HK-2 (cell line): ENCODE results near the gene CX3CR1.
"Not testable (repeated sequence)": the region's sequence is repeated elsewhere in the genome, so short reads cannot be mapped to it uniquely, and the experiment has no call there.

Experiments
- DNase-seq: peaks from one replicate; pipeline ENCODE4 v3.0.0-alpha.2; 2018; ENCODE audit not compliant: unreplicated experiment

CX3CR1 gene

DNA sequence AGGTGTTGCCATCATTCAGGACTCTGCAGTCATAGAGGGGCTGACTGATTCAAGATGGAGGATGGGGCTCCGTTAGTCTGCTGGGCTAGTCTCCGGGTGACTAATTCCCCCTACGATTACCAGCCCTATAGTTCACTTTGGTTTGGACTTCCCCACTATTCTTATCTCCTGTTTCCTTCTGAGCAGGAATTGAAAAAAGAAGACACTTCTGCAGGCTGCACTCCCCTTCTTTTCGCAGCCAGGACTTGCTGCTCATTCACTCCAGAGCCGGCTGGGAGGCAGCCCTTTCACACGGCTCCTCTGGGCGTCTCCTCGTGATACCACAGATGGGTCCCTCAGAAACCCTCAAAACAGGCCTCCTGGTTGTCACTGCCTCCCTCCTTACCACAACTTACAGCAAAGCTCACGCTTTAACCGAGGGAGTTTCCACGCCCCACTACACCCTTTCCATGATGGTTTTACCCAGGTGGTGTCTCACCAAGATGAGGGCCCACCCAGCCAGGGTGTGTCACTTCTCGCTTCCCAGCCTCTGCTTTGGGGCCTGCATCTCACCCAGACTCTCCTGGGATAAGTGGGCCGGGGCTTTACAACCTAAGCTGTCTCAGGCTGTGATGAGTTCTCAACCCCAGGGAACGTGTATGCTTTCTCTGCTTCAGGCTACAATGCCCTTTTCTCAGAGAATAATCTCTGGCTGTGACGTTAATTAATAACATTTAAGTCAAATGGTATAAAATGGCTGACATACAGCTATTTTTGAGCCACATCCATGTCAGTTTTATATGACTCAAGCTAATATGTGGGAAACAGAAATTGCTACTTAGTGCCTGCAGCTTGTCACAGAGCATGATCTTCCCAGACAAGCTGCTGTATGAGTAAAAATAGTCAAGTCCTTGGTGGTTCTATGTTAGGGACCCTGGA lies 11.9 kb downstream of the CX3CR1 start:
- DNase-seq, result no peak

GRCh38 chr3:39264053-39264452 lies 15.8 kb downstream of the CX3CR1 start:
- DNase-seq, result no peak

- no peak for DNase-seq
Measured at GRCh38 chr3:39263576-39263975, 16.3 kb downstream of the CX3CR1 start.

GRCh38 chr3:39262846-39263245 lies 17.0 kb downstream of the CX3CR1 start:
- no peak for DNase-seq

DNA sequence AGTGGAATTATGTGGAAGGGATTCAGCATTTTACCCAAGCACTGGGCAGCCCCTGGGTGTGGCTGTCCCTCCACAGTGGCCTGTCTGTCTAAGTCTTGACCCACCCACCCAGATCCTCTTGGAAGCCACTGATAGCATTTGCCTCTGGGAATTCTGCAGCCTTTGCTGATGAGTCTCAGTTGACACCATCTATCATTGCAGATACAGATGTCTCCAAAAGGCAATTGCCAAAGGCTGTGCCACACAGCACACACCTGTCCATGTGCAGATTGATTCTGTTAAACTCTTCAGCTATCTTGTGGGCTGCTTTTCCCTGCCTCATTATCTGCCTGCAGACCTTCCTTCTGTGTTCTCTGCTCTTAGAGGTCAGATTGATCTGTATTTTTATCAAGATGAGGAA lies 18.1 kb downstream of the CX3CR1 start:
- no peak for DNase-seq

DNA sequence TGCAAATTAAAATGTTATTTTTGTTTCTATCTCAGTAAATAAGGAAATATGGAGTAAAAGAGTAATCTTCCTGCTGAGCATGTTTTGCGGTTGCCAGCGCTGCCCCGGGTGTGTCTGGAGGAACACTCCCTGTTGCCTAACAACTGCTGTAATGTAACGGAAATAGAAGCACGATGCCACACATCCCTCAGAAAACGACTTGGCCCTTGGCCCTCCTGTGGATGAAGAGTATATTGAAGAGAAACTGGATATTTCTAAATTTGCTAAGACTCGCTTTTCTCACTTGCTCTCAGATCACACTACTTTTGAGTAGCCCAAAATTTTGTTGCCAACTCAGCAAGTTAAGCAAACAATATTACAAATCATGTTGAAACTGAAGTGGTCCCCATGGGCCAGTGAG lies 18.9 kb downstream of the CX3CR1 start:
- peak; percentile 0 for DNase-seq

DNA sequence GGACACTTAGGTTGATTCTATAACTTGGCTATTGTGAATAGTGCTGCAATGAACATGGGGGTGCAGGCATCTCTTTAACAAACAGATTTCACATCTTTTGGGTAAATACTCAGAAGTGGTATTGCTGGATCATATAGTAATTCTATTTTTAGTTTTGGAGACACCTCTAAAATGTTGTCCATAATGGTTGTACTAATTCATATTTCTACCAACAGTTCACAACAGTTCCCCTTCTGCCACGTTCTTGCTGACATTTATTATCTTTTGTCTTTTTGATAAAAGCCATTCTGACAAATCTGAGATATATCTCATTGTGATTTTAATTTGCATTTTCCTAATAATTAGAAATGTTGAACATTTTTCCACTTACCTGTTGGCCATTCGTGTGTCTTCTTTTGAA lies 19.5 kb downstream of the CX3CR1 start:
- DNase-seq, result no peak

DNA sequence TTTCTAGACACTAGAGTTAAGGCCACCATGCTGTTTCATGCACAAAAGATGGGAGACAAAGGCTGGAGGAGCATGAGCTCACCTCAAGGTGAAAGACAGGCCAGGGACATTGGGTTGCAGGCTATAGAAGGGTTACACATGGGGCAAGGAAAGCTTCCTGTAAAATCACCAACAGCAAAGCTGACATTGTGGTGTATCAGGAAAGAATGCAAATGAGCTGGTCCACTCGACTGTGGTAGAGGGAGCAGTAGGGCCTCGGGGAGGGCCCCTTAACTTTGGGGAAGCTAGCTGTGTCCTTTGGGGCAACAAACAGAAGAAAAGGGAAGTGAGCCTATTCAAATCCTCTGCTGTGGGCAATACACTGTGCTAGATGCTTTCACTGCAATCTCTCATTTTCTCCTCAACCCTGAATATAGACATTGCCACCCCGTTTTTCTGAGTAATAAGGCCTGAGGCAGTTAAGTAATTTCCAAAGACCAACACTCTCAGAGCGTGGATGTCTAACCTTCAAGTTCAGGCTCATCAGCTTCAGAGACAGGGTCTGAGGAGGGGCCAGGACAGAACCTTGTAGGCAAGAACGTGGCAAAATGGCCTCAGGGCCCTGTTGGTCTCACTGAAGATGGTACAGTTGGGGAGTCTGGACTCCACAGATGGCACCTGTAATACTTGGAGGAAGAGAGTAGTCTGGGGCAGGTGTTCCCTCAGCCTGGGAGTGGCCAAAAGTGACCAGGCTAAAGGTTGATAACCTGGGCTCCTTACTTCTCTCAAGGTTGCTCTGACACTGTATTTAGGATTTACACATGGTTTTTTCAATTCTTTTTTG lies 24.1 kb downstream of the CX3CR1 start:
- DNase-seq, result no peak

DNA sequence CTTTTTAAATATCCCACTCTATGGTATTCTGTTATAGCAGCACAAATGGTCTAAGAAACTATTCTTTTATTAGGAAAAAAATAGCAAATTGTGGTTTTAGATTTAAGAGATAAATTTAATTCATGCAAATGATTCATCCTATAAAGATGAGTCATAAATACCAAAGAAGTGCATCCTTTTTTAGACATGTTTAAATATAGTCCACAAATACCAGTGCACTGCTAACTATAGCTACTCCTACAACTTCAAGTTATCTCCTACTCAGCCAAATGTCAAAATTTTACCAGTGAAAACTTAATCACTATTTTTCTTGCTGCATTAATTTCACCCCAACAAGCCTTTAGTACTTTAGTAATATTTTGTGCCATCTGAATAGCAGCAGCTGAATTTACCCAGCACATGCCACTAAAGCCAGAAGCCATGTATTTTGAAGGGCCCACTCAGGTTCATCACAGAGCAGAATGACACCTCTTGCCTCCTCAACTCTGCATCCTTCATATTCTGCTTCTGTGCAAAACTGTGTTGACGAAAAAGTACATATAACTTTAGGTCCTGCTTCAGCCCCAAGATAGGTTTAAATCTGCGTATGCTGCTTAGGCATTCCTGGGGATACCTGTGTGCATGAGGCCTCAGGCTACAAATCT lies 24.9 kb downstream of the CX3CR1 start:
- no peak for DNase-seq

DNA sequence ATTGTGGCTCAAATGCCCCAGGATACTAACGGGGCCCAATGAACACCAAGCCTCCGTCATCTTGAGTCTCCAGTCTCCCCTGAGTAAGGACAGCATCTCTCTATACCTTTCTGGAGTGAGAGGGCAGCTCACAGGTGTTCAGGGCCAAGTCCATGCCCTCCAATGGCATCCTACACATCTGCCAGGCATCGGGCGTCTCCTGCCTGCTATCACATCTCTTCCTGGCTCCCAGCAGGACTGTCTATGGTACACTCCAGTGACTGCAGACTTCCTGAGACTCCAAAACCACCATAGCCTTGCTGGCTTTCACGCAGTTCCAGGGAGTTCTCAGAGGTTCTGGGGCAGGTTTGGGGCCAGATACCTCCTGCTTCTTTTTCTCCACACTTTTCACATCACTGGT lies 28.3 kb downstream of the CX3CR1 start:
- DNase-seq, result no peak

DNA sequence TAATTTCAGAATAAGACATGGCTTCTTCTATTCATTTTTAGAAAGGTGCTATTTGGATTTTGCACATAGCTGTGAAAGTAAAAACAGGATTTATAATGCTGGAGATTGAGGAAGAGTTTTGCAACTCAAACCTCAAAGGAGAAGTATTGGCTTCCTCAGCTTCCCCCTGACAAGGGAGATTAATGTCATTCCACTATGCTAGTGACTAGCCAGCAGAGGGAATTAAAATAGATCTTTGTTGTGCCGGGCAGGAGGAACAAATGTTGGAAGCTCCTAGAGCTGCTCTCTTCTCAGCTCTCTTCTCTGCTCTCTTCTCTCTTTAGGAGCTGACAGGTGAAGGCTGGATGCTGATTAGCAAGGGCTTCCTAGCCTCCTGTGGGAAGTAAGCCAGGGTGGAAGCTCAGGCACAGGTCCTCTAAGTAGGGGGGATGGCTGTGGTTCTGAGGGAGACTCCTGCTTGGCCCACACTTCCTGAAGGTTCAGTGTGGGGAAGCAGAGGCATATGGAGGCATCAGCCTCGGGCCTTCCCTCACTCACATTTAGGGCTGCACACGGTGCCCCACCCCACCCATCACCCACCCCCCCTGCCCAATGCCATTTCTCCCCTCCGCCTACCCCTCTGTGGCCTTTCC lies 29.6 kb downstream of the CX3CR1 start:
- no peak for DNase-seq

DNA sequence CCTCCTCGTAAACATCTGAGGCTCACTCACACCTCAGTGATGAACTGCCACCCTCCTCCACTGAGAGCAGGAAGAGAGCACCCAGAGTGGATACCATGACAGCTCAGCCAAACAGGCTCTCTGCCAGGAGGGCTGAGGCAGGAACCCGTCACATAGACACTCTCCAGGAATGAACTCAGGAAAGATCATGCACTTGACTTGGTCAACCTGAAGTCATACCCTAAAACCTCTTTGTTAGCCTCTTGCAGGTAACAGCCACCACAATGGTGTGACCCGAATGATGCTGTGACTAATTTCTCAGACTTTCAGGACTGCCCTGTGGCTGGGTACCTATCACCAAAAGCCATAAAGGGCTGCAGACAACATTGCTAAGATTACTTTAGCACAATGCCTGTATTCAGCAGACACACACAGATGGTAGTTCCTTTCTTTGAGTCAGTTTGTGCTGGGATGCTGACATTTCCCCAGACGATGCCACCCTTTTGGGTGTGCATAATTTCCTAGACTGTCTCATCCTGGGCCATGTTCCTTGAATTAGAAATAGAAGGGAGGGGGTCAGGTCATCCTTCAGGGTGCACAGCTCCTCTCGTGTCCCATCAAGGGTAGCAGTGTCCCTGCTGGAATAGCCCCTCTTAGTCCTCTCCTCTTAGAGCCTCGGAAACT lies 30.3 kb downstream of the CX3CR1 start:
- no peak for DNase-seq

- DNase-seq, result no peak
Measured at GRCh38 chr3:39241561-39241960, 38.3 kb downstream of the CX3CR1 start.

DNA sequence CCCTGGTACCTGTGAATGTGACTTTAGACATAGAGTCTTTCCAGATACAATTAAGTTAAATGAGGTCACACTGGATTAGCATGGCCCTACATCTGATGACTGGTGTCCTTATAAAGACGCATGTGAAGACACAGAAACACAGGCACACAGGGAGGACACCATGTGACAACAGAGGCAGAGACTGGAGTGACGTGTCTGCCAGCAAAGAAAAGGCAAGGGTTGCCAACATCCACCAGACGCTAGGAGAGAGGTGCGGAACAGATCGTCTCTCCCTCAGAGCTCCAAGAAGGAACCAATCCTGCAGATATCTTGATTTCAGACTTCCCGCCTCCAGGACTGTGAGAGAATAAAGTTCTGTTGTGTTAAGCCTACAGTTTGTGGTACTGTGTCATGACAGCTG lies 42.8 kb downstream of the CX3CR1 start:
- no peak for DNase-seq

DNA sequence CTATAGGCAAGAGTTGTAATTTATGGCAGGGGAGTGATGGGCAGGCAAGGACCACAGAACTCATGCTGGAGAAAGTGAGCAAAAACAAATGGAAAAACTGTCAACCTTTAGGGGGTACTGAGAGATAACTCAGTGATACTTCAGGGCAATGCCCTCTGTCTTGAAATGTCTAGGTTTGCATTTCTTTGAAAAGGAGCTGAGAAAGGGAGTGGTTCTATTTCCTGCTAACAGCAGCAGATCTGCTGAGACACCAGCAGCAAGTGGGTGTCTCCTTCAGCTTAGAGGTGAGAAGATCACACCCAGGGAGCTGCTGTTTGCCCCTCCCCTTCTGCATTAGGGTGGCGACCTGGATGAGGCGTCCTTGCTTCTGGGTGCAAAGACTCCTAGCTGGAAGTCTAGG lies 45.2 kb downstream of the CX3CR1 start:
- DNase-seq, result no peak

GRCh38 chr3:39232859-39233258 lies 47.0 kb downstream of the CX3CR1 start:
- DNase-seq, result no peak

GRCh38 chr3:39230453-39230852 lies 49.4 kb downstream of the CX3CR1 start:
- DNase-seq, result no peak

- DNase-seq, result no peak
Measured at GRCh38 chr3:39228496-39228895, 51.3 kb downstream of the CX3CR1 start.

GRCh38 chr3:39227596-39227995 lies 52.2 kb downstream of the CX3CR1 start:
- DNase-seq, result not testable (repeated sequence)

DNA sequence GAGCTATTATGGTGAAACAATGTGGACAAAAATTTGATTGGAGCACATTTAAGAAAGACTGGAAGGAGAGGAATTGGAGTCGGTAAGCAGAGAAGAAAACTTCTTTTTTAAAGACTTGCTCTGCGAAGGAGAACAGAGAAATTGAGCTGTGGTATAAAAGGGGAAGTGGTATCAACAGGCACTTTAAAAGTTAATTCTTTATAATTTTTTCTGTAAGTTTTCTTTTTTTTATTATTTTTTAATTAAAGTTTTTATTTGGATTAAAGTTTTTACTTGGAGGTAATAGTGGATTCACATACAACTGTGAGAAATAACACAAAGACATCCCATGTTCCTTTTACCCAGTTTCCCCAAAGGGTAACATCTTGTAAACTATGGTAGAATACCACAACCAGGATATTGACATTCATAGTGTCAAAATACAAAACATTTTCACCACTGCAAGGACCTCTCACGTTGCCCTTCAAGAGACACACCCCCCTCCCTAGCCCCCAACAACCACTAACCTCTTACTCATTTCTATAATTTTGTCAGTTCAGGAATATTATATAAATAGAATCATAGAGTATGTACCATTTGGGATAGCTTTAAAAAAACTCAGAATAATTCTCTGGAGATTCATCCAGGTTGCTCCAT lies 53.6 kb downstream of the CX3CR1 start:
- no peak for DNase-seq

DNA sequence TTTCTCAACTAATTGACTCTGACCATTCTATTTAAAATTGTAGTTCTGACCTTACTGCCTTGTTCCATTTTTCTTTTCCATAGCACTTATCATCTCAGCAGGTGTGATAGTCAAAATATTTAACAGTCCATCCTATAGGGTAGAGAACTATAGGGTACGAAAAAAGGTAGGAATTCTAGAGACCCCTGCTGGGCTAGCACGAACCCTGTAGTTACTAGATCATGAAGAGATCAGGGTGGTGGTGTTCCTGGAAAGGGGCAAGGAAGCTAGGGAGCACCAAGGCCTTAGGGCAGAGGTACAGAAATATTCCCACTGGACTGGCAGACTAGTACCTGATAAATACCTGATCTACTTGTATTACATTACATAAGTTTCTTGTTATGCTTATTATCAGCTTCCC lies 55.5 kb downstream of the CX3CR1 start:
- no peak for DNase-seq
